Measurements from ENCODE around the gene POU3F2.

The POU3F2 gene

GRCh38 chr6:98839781-98840361 is 5.5 kb downstream of the POU3F2 start:
- H3K9me3 ChIP-seq (ENCODE audit: control insufficient read depth, insufficient read depth, low read depth, low read length), result no peaks in the 10 kb centered on the region
- TF ChIP-seq ZBTB48 (tag by site-specific recombination; IDR thresholded peaks at IDR 0.05) (no peak), CTCF (tag by site-specific recombination; IDR thresholded peaks at IDR 0.05) (peak; percentile 45), TRIM28 (IDR thresholded peaks at IDR 0.05; ENCODE audit: borderline replicate concordance, low read length) (0 out of 2 replicates have a peak, but pooled peaks have one; percentile 33), ZNF654 (tag by site-specific recombination; IDR thresholded peaks at IDR 0.05; ENCODE audit: low read depth) (peak; percentile 49)
- POLR2A ChIA-PET, result interaction anchor here (0.7 kb wide), 1 partner anchor 105 kb away, joined by 3 read pairs; no protein-coding TSS in a partner anchor
- H3K4me1 ChIP-seq (ENCODE audit: control insufficient read depth, insufficient read depth, low read length), result peaks cover 3% of the 10 kb centered on the region
- CTCF ChIA-PET, result interaction anchor here (0.6 to 1.1 kb wide), 5 partner anchors 70 to 1739 kb away, joined by 3 to 4 read pairs (median 3); no protein-coding TSS in a partner anchor
- peaks cover 0 to 5% of the 10 kb centered on the region in 2 experiments; a peak in 1 of 3 replicates for H3K36me3 ChIP-seq (ENCODE audit: control insufficient read depth in 2 of 2, insufficient read depth in 1 of 2, low read length in 2 of 2)
- no peak overlapping the region for H3K27ac ChIP-seq (ENCODE audit: extremely low read depth, low read depth, low read length)
- H3K4me3 ChIP-seq (ENCODE audit: low read depth, low read length), result no peak overlapping the region

GRCh38 chr6:98840385-98840784 is 6.0 kb downstream of the POU3F2 start:
- ChIA-PET CTCF (interaction anchor here (0.6 to 1.1 kb wide), 3 partner anchors 71 to 1409 kb away, joined by 3 to 4 read pairs (median 3); no protein-coding TSS in a partner anchor), POLR2A (no interaction called here)
- no peak for TF ChIP-seq ZSCAN5A (tag by site-specific recombination; IDR thresholded peaks at IDR 0.05)
- no peak for TF ChIP-seq ZNF837 (tag by site-specific recombination; IDR thresholded peaks at IDR 0.05)
- no peak for TF ChIP-seq ZSCAN18 (tag by site-specific recombination; IDR thresholded peaks at IDR 0.05)
- no peak for TF ChIP-seq ZNF394 (tag by site-specific recombination; IDR thresholded peaks at IDR 0.05; ENCODE audit: borderline replicate concordance)
- TF ChIP-seq SCRT2 (tag by site-specific recombination; IDR thresholded peaks at IDR 0.05), result no peak
- TF ChIP-seq KLF10 (tag by site-specific recombination; IDR thresholded peaks at IDR 0.05), result no peak
- no peak for TF ChIP-seq ZNF707 (tag by site-specific recombination; IDR thresholded peaks at IDR 0.05)
- TF ChIP-seq ZNF560 (tag by site-specific recombination; IDR thresholded peaks at IDR 0.05; ENCODE audit: borderline replicate concordance), result no peak
- TF ChIP-seq ZNF48 (tag by site-specific recombination; IDR thresholded peaks at IDR 0.05), result no peak
- TF ChIP-seq ZNF426 (tag by site-specific recombination; IDR thresholded peaks at IDR 0.05), result no peak
- no peak for TF ChIP-seq ZNF792 (tag by site-specific recombination; IDR thresholded peaks at IDR 0.05)
- TF ChIP-seq ZNF362 (tag by site-specific recombination; IDR thresholded peaks at IDR 0.05), result no peak
- TF ChIP-seq ZNF555 (tag by site-specific recombination; conservative IDR thresholded peaks at IDR 0.05), result no peak
- TF ChIP-seq ZNF239 (tag by site-specific recombination; IDR thresholded peaks at IDR 0.05), result no peak
- Histone ChIP-seq H3K4me3 (ENCODE audit: low read depth, low read length) (no peak overlapping the region), H3K9me3 (ENCODE audit: control insufficient read depth, insufficient read depth, low read depth, low read length) (no peaks in the 10 kb centered on the region), H3K27ac (ENCODE audit: extremely low read depth, low read depth, low read length) (no peak overlapping the region), H3K4me1 (ENCODE audit: control insufficient read depth, insufficient read depth, low read length) (peaks cover 3% of the 10 kb centered on the region), H3K36me3 (ENCODE audit: control insufficient read depth in 2 of 2, insufficient read depth in 1 of 2, low read length in 2 of 2) (peaks cover 0 to 5% of the 10 kb centered on the region in 2 experiments; a peak in 1 of 3 replicates)
